WTC11 (cell line): ENCODE measurements around the gene ZNF485. TPM values are rescaled to one million over a fixed set of nuclear protein-coding genes. Genes with fewer than 3 reads are reported as not detected.

Experiments
- ATAC-seq: fragments of 200-7000 bp; cut with Tn5 transposase; 2 replicates; pipeline ENCODE4 v1.10.0; 2021; ENCODE audit warnings: mild to moderate bottlenecking, moderate library complexity
- CTCF ChIA-PET: fragments of 300-600 bp; sonication (Branson Sonifier 250); formaldehyde crosslinking; loops from one replicate; lab custom pipeline; 2021; ENCODE audit warnings: antibody characterized with exemption; lab: Charles Lee
- POLR2A ChIA-PET: fragments of 350-600 bp; sonication (Branson Sonifier 250); formaldehyde crosslinking; loops from one replicate; lab custom pipeline; 2021; ENCODE audit warnings: antibody characterized with exemption; lab: Charles Lee
- DNase-seq: peaks from one replicate; pipeline ENCODE4 v3.0.0; 2021; ENCODE audit warnings: low spot score
- H3K27ac Mint-ChIP-seq: 2 replicates; pipeline ENCODE4 v1.8.0; 2021; ENCODE audit warnings: mixed read lengths
- H3K27me3 Mint-ChIP-seq: 2 replicates; pipeline ENCODE4 v1.8.0; 2021; ENCODE audit warnings: low read depth, mild to moderate bottlenecking, moderate library complexity, mixed read lengths
- H3K36me3 Mint-ChIP-seq: 2 replicates; pipeline ENCODE4 v1.8.0; 2021; ENCODE audit warnings: mixed read lengths
- H3K4me1 Mint-ChIP-seq: 2 replicates; pipeline ENCODE4 v1.8.0; 2022; ENCODE audit warnings: mixed read lengths
- H3K4me3 Mint-ChIP-seq: 2 replicates; pipeline ENCODE4 v1.8.0; 2021; ENCODE audit warnings: mild to moderate bottlenecking, moderate library complexity, mixed read lengths
- H3K9me3 Mint-ChIP-seq: 2 replicates; pipeline ENCODE4 v1.8.0; 2021; ENCODE audit warnings: mixed read lengths
- CBFB ChIP-seq: sonication (generic); formaldehyde crosslinking; IDR thresholded peaks from 2 replicates; pipeline ENCODE4 v1.8.1; 2022; ENCODE audit warnings: mild to moderate bottlenecking, low read depth, missing genetic modification reagents
- E2F5 ChIP-seq: sonication (generic); formaldehyde crosslinking; IDR thresholded peaks from 2 replicates; pipeline ENCODE4 v1.8.1; 2022; ENCODE audit warnings: mild to moderate bottlenecking, moderate library complexity, missing genetic modification reagents
- ELF4 ChIP-seq: sonication (generic); formaldehyde crosslinking; IDR thresholded peaks from 2 replicates; pipeline ENCODE4 v1.8.1; 2022; ENCODE audit warnings: low read depth, mild to moderate bottlenecking, moderate library complexity, missing genetic modification reagents
- EMX1 ChIP-seq: fragments of 250-450 bp; sonication (Bioruptor Pico); IDR thresholded peaks from 2 replicates; pipeline ENCODE4 v1.8.0; 2021; ENCODE audit warnings: mild to moderate bottlenecking
- ESRRA ChIP-seq: sonication (generic); formaldehyde crosslinking; IDR thresholded peaks from 2 replicates; pipeline ENCODE4 v1.8.1; 2022; ENCODE audit warnings: mild to moderate bottlenecking, missing genetic modification reagents, borderline replicate concordance
- FOXP4 ChIP-seq: sonication (generic); formaldehyde crosslinking; IDR thresholded peaks from 2 replicates; pipeline ENCODE4 v1.8.0; 2022; ENCODE audit warnings: mild to moderate bottlenecking, missing genetic modification reagents
- GRHL2 ChIP-seq: fragments of 250-450 bp; sonication (Bioruptor Pico); IDR thresholded peaks from 2 replicates; pipeline ENCODE4 v1.8.0; 2022; ENCODE audit warnings: mild to moderate bottlenecking, moderate library complexity; ENCODE audit not compliant: insufficient replicate concordance, severe bottlenecking
- JUN ChIP-seq: sonication (generic); formaldehyde crosslinking; IDR thresholded peaks from 2 replicates; pipeline ENCODE4 v1.8.0; 2023; ENCODE audit warnings: mild to moderate bottlenecking, missing genetic modification reagents
- NFATC4 ChIP-seq: fragments of 250-450 bp; sonication (Bioruptor Pico); IDR thresholded peaks from 2 replicates; pipeline ENCODE4 v1.9.0; 2021; ENCODE audit warnings: mild to moderate bottlenecking
- NFE2L1 ChIP-seq: sonication (generic); formaldehyde crosslinking; IDR thresholded peaks from 2 replicates; pipeline ENCODE4 v1.8.1; 2023; ENCODE audit warnings: missing genetic modification reagents
- NR3C1 ChIP-seq: sonication (generic); formaldehyde crosslinking; conservative IDR thresholded peaks from 2 replicates; pipeline ENCODE4 v1.8.1; 2023; ENCODE audit warnings: low read depth, mild to moderate bottlenecking, missing genetic modification reagents
- TCF7 ChIP-seq: sonication (generic); formaldehyde crosslinking; IDR thresholded peaks from 2 replicates; pipeline ENCODE4 v1.8.0; 2022; ENCODE audit warnings: mild to moderate bottlenecking, low read depth, missing genetic modification reagents, moderate library complexity
- TEAD4 ChIP-seq: sonication (generic); formaldehyde crosslinking; IDR thresholded peaks from 2 replicates; pipeline ENCODE4 v1.8.0; 2022; ENCODE audit warnings: mild to moderate bottlenecking, missing genetic modification reagents
- TP53 ChIP-seq: sonication (generic); formaldehyde crosslinking; IDR thresholded peaks from 2 replicates; pipeline ENCODE4 v1.8.1; 2023; ENCODE audit warnings: mild to moderate bottlenecking, missing genetic modification reagents
- USF2 ChIP-seq: sonication (generic); formaldehyde crosslinking; IDR thresholded peaks from 2 replicates; pipeline ENCODE4 v1.8.1; 2023; ENCODE audit warnings: mild to moderate bottlenecking, missing genetic modification reagents, moderate library complexity
- ZBTB43 ChIP-seq: sonication (generic); formaldehyde crosslinking; IDR thresholded peaks from 2 replicates; pipeline ENCODE4 v1.8.1; 2023; ENCODE audit warnings: mild to moderate bottlenecking, missing genetic modification reagents
- ZNF396 ChIP-seq: fragments of 250-450 bp; sonication (Bioruptor Pico); IDR thresholded peaks from 2 replicates; pipeline ENCODE4 v1.8.0; 2021; ENCODE audit warnings: mild to moderate bottlenecking, moderate library complexity, borderline replicate concordance
- ZNF416 ChIP-seq: fragments of 250-450 bp; sonication (Bioruptor Pico); IDR thresholded peaks from 2 replicates; pipeline ENCODE4 v1.9.0; 2021; ENCODE audit warnings: mild to moderate bottlenecking, inconsistent platforms
- ZNF423 ChIP-seq: fragments of 250-450 bp; sonication (Bioruptor Pico); IDR thresholded peaks from 2 replicates; pipeline ENCODE4 v2.1.2; 2022; ENCODE audit warnings: mild to moderate bottlenecking, moderate library complexity
- ZNF532 ChIP-seq: fragments of 250-450 bp; sonication (Bioruptor Pico); IDR thresholded peaks from 2 replicates; pipeline ENCODE4 v1.9.0; 2021; ENCODE audit warnings: mild to moderate bottlenecking, borderline replicate concordance
- ZSCAN18 ChIP-seq: fragments of 250-450 bp; sonication (Bioruptor Pico); IDR thresholded peaks from 2 replicates; pipeline ENCODE4 v2.1.2; 2022; ENCODE audit warnings: mild to moderate bottlenecking, moderate library complexity
- total RNA-seq: library from RNA; stranded (reverse); gene quantifications from 3 replicates; pipeline ENCODE4 v1.2.3, GENCODE V29; 2021

ZNF485 gene
- total RNA-seq, 1 experiment from 2014 or later = 9.6 TPM

GRCh38 chr10:43591303-43591904 is 14.8 kb upstream of the ZNF485 start:
- CTCF ChIA-PET = interaction anchor here (0.6 kb wide), 1 partner anchor 8 kb away, joined by 3 read pairs; no protein-coding TSS in a partner anchor
- no peak for TF ChIP-seq ESRRA
- no peak for TF ChIP-seq TEAD4
- TF ChIP-seq ZNF423 (CRISPR knock-in tag) = no peak
- no peak for TF ChIP-seq TCF7 (CRISPR knock-in tag)
- no peak for TF ChIP-seq JUN (CRISPR knock-in tag)
- no peak for TF ChIP-seq ZBTB43
- no peak for TF ChIP-seq FOXP4
- TF ChIP-seq GRHL2 (CRISPR knock-in tag) = no peak
- no peak for TF ChIP-seq ZNF416 (CRISPR knock-in tag)
- TF ChIP-seq NR3C1 (CRISPR knock-in tag) = no peak
- no peak for TF ChIP-seq E2F5 (CRISPR knock-in tag)
- TF ChIP-seq TP53 (CRISPR knock-in tag) = no peak

GRCh38 chr10:43594944-43595589 is 11.2 kb upstream of the ZNF485 start:
- H3K4me1 Mint-ChIP-seq = no peaks in the 10 kb centered on the region
- CTCF ChIA-PET = no interaction called here
- POLR2A ChIA-PET = no interaction called here
- TF ChIP-seq USF2 (CRISPR knock-in tag) (no peak), ZSCAN18 (CRISPR knock-in tag) (no peak), ZNF423 (CRISPR knock-in tag) (no peak), NFATC4 (CRISPR knock-in tag) (no peak), ZNF532 (CRISPR knock-in tag) (no peak), NFE2L1 (CRISPR knock-in tag) (no peak), ELF4 (CRISPR knock-in tag) (no peak), ZNF396 (no peak), CBFB (CRISPR knock-in tag) (no peak), EMX1 (CRISPR knock-in tag) (no peak)

More at GRCh38 chr10:43591303-43591904, 14.8 kb upstream of the ZNF485 start:
- DNase-seq (no peak), ATAC-seq (no peak)
- no peak overlapping the region for H3K4me3 Mint-ChIP-seq
- peaks cover 41% of the 10 kb centered on the region for H3K9me3 Mint-ChIP-seq
- H3K27me3 Mint-ChIP-seq = peaks cover 35% of the 10 kb centered on the region
- no peaks in the 10 kb centered on the region for H3K4me1 Mint-ChIP-seq
- POLR2A ChIA-PET = no interaction called here
- H3K27ac Mint-ChIP-seq = no peak overlapping the region
- peaks cover 13% of the 10 kb centered on the region for H3K36me3 Mint-ChIP-seq

More at GRCh38 chr10:43594944-43595589, 11.2 kb upstream of the ZNF485 start:
- Mint-ChIP-seq H3K36me3 (peaks cover 19% of the 10 kb centered on the region), H3K27me3 (peaks cover 31% of the 10 kb centered on the region), H3K4me3 (no peak overlapping the region), H3K27ac (no peak overlapping the region), H3K9me3 (peaks cover 46% of the 10 kb centered on the region)
- no peak for ATAC-seq
- DNase-seq = no peak
